RWPE2 (cell line): ENCODE data around the gene TBC1D1.
A peak's percentile ranks its signal among the peaks of the same experiment; 100 is the strongest.

ENCODE experiments used
- ATAC-seq: fragments of 200-7000 bp; cut with Tn5 transposase; 3 replicates; pipeline ENCODE4 v1.9.1; 2021; ENCODE audit warnings: low read depth
- DNase-seq: peaks from one replicate; pipeline ENCODE4 v3.0.0-alpha.2; 2020; ENCODE audit warnings: low spot score
- H3K27ac ChIP-seq: fragments of 450-650 bp; 2 replicates; pipeline ENCODE4 v1.5.1; 2017; ENCODE audit warnings: mild to moderate bottlenecking; ENCODE audit not compliant: poor library complexity, severe bottlenecking
- H3K27me3 ChIP-seq: fragments of 250-450 bp; sonication (Bioruptor Pico); 2 replicates; pipeline ENCODE4 v1.5.1; 2021; ENCODE audit warnings: mild to moderate bottlenecking, moderate library complexity; ENCODE audit not compliant: insufficient read depth, poor library complexity, severe bottlenecking
- H3K36me3 ChIP-seq: fragments of 250-450 bp; sonication (Bioruptor Pico); 2 replicates; pipeline ENCODE4 v1.5.1; 2020; ENCODE audit warnings: low read depth, mild to moderate bottlenecking, moderate library complexity
- H3K4me1 ChIP-seq: fragments of 250-450 bp; sonication (Bioruptor Pico); 2 replicates; pipeline ENCODE4 v1.5.1; 2021; ENCODE audit warnings: mild to moderate bottlenecking, moderate library complexity; ENCODE audit not compliant: insufficient read depth, poor library complexity, severe bottlenecking
- H3K4me3 ChIP-seq: fragments of 250-450 bp; sonication (Bioruptor Pico); 2 replicates; pipeline ENCODE4 v1.5.1; 2021; ENCODE audit warnings: mild to moderate bottlenecking, moderate library complexity; ENCODE audit not compliant: severe bottlenecking
- H3K9me3 ChIP-seq: fragments of 250-450 bp; sonication (Bioruptor Pico); 2 replicates; pipeline ENCODE4 v1.5.1; 2021; ENCODE audit warnings: mild to moderate bottlenecking, moderate library complexity; ENCODE audit not compliant: severe bottlenecking
- TF ChIP-seq, protein P1 (sequence below): fragments of 450-650 bp; IDR thresholded peaks from one replicate; pipeline ENCODE4 v1.5.1; 2017; ENCODE audit warnings: mild to moderate bottlenecking, moderate library complexity; ENCODE audit not compliant: poor library complexity, severe bottlenecking

TBC1D1 gene

DNA sequence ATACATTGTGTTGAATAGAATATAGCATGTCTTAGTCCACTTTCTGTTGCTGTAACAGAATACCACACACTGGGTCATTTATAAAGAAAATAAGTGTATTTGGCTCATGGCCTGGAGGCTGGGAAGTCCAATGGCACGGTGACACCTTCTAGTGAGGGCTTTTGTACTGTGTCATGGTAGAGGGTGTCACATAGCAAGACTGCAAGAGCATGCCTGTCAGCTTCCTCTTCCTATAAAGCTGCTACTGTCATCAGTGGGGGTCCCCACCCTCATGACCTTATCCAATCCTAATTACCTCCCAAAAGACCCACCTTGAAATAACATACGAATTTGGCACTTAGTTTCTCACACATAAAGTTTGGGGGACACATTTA is 262.5 kb downstream of the TBC1D1 start:
- Histone ChIP-seq H3K36me3 (no peaks in the 10 kb centered on the region), H3K27ac (no peak overlapping the region), H3K4me3 (no peak overlapping the region), H3K9me3 (peaks cover 4% of the 10 kb centered on the region), H3K27me3 (no peaks in the 10 kb centered on the region), H3K4me1 (peaks cover 35% of the 10 kb centered on the region)
- no peak for DNase-seq
- no peak for ATAC-seq
- TF ChIP-seq, protein P1, sequence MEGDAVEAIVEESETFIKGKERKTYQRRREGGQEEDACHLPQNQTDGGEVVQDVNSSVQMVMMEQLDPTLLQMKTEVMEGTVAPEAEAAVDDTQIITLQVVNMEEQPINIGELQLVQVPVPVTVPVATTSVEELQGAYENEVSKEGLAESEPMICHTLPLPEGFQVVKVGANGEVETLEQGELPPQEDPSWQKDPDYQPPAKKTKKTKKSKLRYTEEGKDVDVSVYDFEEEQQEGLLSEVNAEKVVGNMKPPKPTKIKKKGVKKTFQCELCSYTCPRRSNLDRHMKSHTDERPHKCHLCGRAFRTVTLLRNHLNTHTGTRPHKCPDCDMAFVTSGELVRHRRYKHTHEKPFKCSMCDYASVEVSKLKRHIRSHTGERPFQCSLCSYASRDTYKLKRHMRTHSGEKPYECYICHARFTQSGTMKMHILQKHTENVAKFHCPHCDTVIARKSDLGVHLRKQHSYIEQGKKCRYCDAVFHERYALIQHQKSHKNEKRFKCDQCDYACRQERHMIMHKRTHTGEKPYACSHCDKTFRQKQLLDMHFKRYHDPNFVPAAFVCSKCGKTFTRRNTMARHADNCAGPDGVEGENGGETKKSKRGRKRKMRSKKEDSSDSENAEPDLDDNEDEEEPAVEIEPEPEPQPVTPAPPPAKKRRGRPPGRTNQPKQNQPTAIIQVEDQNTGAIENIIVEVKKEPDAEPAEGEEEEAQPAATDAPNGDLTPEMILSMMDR = no peak

DNA sequence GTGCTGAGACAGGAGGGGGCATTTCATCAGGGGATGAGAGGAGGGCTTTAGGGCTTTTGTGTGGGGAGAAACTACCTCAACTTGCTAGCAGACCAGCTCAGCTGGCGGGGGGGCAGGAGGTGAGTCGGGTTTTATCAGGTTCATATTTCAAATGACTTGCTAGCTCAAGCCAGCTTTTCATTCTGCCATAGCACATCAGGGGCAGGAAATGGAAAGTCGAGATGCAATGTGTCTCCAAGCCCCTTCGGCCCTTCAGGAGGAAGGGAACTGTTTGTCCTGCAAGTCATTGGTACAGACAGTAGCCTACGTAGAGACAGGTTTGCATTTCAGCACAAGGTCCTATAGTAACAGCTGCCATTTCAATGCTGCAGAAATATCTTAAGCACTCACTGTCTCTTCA is 263.4 kb downstream of the TBC1D1 start:
- TF ChIP-seq, protein P1 = no peak
- Histone ChIP-seq H3K4me3 (no peak overlapping the region), H3K4me1 (peaks cover 35% of the 10 kb centered on the region), H3K27ac (peak overlapping the region; percentile 67), H3K27me3 (no peaks in the 10 kb centered on the region), H3K9me3 (peaks cover 4% of the 10 kb centered on the region), H3K36me3 (no peaks in the 10 kb centered on the region)
- ATAC-seq (no peak), DNase-seq (no peak)

DNA sequence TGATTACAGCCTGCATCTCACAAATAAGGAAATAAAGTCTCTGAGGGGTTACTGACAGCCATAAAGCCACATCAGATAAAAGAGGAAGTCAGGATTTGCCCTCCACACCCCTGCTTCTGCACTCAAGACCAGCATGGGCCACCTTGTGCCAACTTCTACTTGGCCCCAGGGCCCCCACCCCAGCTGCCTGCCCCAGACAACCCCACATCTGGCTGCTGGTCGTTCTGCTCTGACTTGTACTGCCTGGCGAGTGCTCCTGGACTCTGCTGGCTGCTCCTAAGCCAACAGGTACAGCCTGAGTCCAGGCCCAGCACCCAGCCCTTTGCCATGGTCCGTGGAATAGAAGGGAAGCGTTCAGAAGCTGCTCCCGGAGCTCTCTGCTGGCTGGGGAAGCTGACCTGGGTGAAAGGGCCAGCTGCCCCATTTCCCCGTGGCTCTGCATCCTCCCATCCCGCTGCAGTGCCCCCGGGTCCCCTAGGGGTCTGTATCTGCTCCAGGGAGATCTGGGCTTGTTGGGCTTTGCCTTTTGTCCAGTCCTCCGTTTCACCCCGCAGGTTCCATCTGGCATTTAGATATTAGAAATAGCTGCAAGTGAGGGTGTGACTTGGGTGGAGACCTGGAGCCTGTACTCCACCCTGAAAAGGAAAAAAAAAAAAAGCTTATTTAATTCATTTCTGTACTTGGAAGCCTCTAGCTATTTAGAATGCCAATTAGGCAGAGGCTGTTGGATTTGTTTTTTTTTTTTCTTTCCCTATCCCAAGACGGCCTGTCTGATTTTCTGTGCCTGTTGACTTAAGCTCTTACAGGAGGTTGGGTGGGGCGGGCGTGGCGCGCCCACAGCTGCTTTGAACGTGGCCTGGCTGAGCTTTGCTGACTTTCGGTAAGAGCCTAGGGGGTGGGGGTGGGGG is 264.1 kb downstream of the TBC1D1 start:
- TF ChIP-seq, protein P1 = no peak
- DNase-seq (no peak), ATAC-seq (peak; percentile 63)
- no peaks in the 10 kb centered on the region for H3K36me3 ChIP-seq
- no peaks in the 10 kb centered on the region for H3K27me3 ChIP-seq
- H3K9me3 ChIP-seq = peaks cover 4% of the 10 kb centered on the region
- H3K4me1 ChIP-seq = peaks cover 35% of the 10 kb centered on the region
- H3K4me3 ChIP-seq = no peak overlapping the region
- H3K27ac ChIP-seq = peak overlapping the region; percentile 67

DNA sequence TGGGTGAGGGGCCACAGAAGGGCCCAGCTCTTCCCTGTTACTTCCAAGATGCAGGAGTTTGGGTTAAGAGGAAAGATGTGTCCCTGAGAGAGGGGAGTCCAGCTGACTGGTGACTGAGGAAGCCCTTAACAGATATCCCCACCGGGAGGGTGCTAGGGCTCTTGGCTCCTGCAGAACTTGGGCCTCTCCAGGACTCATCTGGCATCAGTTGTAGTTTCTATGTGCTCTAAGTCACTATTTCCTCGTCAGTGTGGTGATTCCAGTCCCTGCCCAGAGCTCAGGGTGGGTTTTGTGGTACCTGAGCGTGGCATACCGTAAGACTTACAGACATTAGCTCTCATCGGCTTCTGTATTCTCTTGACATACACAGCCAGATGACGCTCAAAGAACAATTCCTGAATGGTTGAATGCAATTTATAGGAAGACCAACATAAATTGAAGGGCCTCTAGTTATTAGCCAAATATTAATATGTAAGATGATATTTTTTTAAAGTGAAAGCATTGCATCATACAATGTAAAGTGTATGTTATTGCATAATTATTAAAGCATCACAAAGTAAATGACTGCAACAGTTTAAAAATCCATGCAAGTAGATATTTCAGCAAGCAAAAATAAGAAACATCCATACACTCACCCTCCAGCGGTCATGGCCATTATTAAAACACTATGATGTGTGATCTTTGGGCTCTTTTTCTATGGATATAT is 264.9 kb downstream of the TBC1D1 start:
- Histone ChIP-seq H3K36me3 (no peaks in the 10 kb centered on the region), H3K4me1 (peaks cover 43% of the 10 kb centered on the region), H3K27me3 (no peaks in the 10 kb centered on the region), H3K27ac (peak overlapping the region; percentile 67), H3K9me3 (peaks cover 4% of the 10 kb centered on the region), H3K4me3 (no peak overlapping the region)
- DNase-seq (no peak), ATAC-seq (peak; percentile 12; the same call in 2 of the 3 replicates)
- TF ChIP-seq, protein P1 = no peak
